Endothelial cell (in vitro differentiated cells): ENCODE results near the gene PEX14. TPM values are rescaled to one million over a fixed set of nuclear protein-coding genes. Genes with fewer than 3 reads are reported as not detected.

Source experiments
- DNase-seq: peaks from one replicate; pipeline ENCODE4 v3.0.0; 2021; ENCODE audit warnings: low spot score
- H3K27ac Mint-ChIP-seq: one replicate; pipeline ENCODE4 v1.8.0; 2021; ENCODE audit warnings: mixed read lengths, inconsistent platforms; ENCODE audit not compliant: unreplicated experiment
- H3K27me3 Mint-ChIP-seq: one replicate; pipeline ENCODE4 v1.8.0; 2021; ENCODE audit warnings: mild to moderate bottlenecking, moderate library complexity, mixed read lengths, inconsistent platforms; ENCODE audit not compliant: unreplicated experiment
- H3K36me3 Mint-ChIP-seq: one replicate; pipeline ENCODE4 v1.8.0; 2021; ENCODE audit warnings: mild to moderate bottlenecking, low read depth, mixed read lengths, inconsistent platforms; ENCODE audit not compliant: unreplicated experiment
- H3K4me1 Mint-ChIP-seq: one replicate; pipeline ENCODE4 v1.8.0; 2021; ENCODE audit warnings: mild to moderate bottlenecking, mixed read lengths, inconsistent platforms; ENCODE audit not compliant: unreplicated experiment
- H3K4me3 Mint-ChIP-seq: one replicate; pipeline ENCODE4 v1.8.0; 2021; ENCODE audit warnings: mild to moderate bottlenecking, mixed read lengths, inconsistent platforms; ENCODE audit not compliant: unreplicated experiment
- H3K9me3 Mint-ChIP-seq: one replicate; pipeline ENCODE4 v1.8.0; 2021; ENCODE audit warnings: mixed read lengths, inconsistent platforms; ENCODE audit not compliant: unreplicated experiment
- total RNA-seq: library from RNA; stranded (reverse); fragmentation: NEBNext Ultra II Directional; extraction: Animal tissue kit (Norgen Biotek cat#: 25700); gene quantifications from one replicate; pipeline ENCODE4 v1.2.1, GENCODE V29; 2021; ENCODE audit not compliant: unreplicated experiment
- TF ChIP-seq, protein P1 (sequence below): fragments of 200-600 bp; sonication (generic); IDR thresholded peaks from one replicate; pipeline ENCODE4 v1.5.0; 2021; ENCODE audit warnings: antibody characterized with exemption; ENCODE audit not compliant: unreplicated experiment

Gene PEX14
- total RNA-seq, 1 donor from 2014 or later: 20.9 TPM

GRCh38 chr1:10516925-10517676 is 42.4 kb downstream of the PEX14 start:
- no peak for DNase-seq
- H3K27me3 Mint-ChIP-seq: no peaks in the 10 kb centered on the region
- no peaks in the 10 kb centered on the region for H3K36me3 Mint-ChIP-seq
- no peaks in the 10 kb centered on the region for H3K9me3 Mint-ChIP-seq
- H3K4me1 Mint-ChIP-seq: peaks cover 41% of the 10 kb centered on the region
- H3K27ac Mint-ChIP-seq: no peak overlapping the region
- H3K4me3 Mint-ChIP-seq: no peak overlapping the region
- TF ChIP-seq, protein P1, sequence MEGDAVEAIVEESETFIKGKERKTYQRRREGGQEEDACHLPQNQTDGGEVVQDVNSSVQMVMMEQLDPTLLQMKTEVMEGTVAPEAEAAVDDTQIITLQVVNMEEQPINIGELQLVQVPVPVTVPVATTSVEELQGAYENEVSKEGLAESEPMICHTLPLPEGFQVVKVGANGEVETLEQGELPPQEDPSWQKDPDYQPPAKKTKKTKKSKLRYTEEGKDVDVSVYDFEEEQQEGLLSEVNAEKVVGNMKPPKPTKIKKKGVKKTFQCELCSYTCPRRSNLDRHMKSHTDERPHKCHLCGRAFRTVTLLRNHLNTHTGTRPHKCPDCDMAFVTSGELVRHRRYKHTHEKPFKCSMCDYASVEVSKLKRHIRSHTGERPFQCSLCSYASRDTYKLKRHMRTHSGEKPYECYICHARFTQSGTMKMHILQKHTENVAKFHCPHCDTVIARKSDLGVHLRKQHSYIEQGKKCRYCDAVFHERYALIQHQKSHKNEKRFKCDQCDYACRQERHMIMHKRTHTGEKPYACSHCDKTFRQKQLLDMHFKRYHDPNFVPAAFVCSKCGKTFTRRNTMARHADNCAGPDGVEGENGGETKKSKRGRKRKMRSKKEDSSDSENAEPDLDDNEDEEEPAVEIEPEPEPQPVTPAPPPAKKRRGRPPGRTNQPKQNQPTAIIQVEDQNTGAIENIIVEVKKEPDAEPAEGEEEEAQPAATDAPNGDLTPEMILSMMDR: no peak

GRCh38 chr1:10517677-10517982 is 42.9 kb downstream of the PEX14 start:
- Mint-ChIP-seq H3K4me1 (peaks cover 39% of the 10 kb centered on the region), H3K27me3 (no peaks in the 10 kb centered on the region), H3K9me3 (no peaks in the 10 kb centered on the region), H3K4me3 (no peak overlapping the region), H3K36me3 (no peaks in the 10 kb centered on the region), H3K27ac (no peak overlapping the region)
- TF ChIP-seq, protein P1: no peak
- no peak for DNase-seq

GRCh38 chr1:10519016-10519417 is 44.3 kb downstream of the PEX14 start:
- TF ChIP-seq, protein P1: no peak
- Mint-ChIP-seq H3K9me3 (no peaks in the 10 kb centered on the region), H3K4me1 (peaks cover 32% of the 10 kb centered on the region), H3K36me3 (no peaks in the 10 kb centered on the region), H3K27ac (no peak overlapping the region), H3K27me3 (no peaks in the 10 kb centered on the region), H3K4me3 (no peak overlapping the region)
- no peak for DNase-seq

- Mint-ChIP-seq H3K4me1 (peaks cover 21% of the 10 kb centered on the region), H3K9me3 (no peaks in the 10 kb centered on the region), H3K27ac (no peak overlapping the region), H3K36me3 (no peaks in the 10 kb centered on the region), H3K4me3 (no peak overlapping the region), H3K27me3 (no peaks in the 10 kb centered on the region)
- TF ChIP-seq, protein P1: no peak
- no peak for DNase-seq
Observed at GRCh38 chr1:10520497-10520896, 45.7 kb downstream of the PEX14 start.

DNA sequence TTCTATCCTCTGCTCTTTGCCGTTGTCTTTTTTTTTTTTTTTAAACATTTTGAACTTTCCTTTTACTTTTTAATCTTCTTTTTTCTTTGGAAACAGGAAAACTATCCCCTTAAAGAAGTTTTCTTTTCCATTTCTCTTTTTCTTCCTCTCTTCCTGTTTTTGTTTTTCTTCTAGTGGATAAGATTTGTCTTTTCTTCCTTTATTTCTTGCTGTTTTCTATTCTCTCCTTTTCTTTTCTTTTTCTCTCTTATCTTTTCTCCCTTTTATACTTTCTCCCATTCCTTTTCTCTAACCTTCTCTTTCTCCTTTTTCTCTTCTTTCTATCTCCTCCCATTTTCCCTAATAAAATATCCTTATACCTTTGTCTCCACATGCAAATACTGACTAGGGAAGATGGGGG is 46.2 kb downstream of the PEX14 start:
- DNase-seq: no peak
- peaks cover 17% of the 10 kb centered on the region for H3K4me1 Mint-ChIP-seq
- no peaks in the 10 kb centered on the region for H3K36me3 Mint-ChIP-seq
- TF ChIP-seq, protein P1: no peak
- H3K4me3 Mint-ChIP-seq: peak overlapping the region; percentile 10
- no peaks in the 10 kb centered on the region for H3K9me3 Mint-ChIP-seq
- no peaks in the 10 kb centered on the region for H3K27me3 Mint-ChIP-seq
- no peak overlapping the region for H3K27ac Mint-ChIP-seq
